Measurements from ENCODE around the gene SHB. TPM values are rescaled to one million over a fixed set of nuclear protein-coding genes. Genes with fewer than 3 reads are reported as not detected.

The SHB gene
- total and polyA plus RNA-seq, 2 of the 8 experiments (the other 6 are each of a cell fraction or from before 2014, with no cell fraction given): 4.1 to 12.6 TPM

GRCh38 chr9:37951671-37952449, 117.2 kb downstream of the SHB start:
- no peak overlapping the region for H3K14ac ChIP-seq (ENCODE audit: insufficient read length)
- H4K91ac ChIP-seq (replicated peaks; ENCODE audit: insufficient read length, low read length): no peak overlapping the region
- no peak overlapping the region for H2BK15ac ChIP-seq (ENCODE audit: low read length)
- no peak overlapping the region for H2BK12ac ChIP-seq (ENCODE audit: low read depth, low read length)
- 93% methylated on average over 12 of the region's 12 CpGs; no CpG with 5 or more reads in 1 of the 2 experiments for WGBS, 2 experiments (ENCODE audit: extremely low coverage in 1 of 2, insufficient coverage in 1 of 2, insufficient read length in 1 of 2, insufficient replicate concordance in 2 of 2, low coverage in 1 of 2, low lambda C conversion rate in 2 of 2, missing lambda C conversion rate in 1 of 2)
- peaks cover 0 to 20% (median 0%) of the 10 kb centered on the region in 4 experiments; a peak in 4 of 8 replicates for H3K36me3 ChIP-seq (ENCODE audit: control insufficient read depth in 2 of 4, insufficient read depth in 4 of 4, low read length in 3 of 4)
- H3K23ac ChIP-seq (ENCODE audit: insufficient read length): no peak overlapping the region
- H2BK20ac ChIP-seq (ENCODE audit: low read length): no peak overlapping the region
- H3K56ac ChIP-seq (replicated peaks; ENCODE audit: insufficient read length, low read depth, low read length): no peak overlapping the region
- no peaks in the 10 kb centered on the region for H3K27me3 ChIP-seq (replicated peaks in 1 of 4; ENCODE audit: control insufficient read depth in 3 of 4, extremely low read depth in 1 of 4, insufficient read depth in 3 of 4, low read length in 3 of 4)
- H2BK5ac ChIP-seq (ENCODE audit: low read depth, low read length): no peak overlapping the region
- DNase-seq (ENCODE audit: low read depth in 1 of 2, low spot score in 2 of 2): no peak
- ChIA-PET POLR2A (ENCODE audit: partially characterized antibody) (no interaction called here), CTCF (ENCODE audit: partially characterized antibody) (interaction anchor here (0.6 to 3.4 kb wide), 8 partner anchors 9 to 66 kb away, joined by 3 to 23 read pairs (median 5); no protein-coding TSS in a partner anchor)
- no peaks in the 10 kb centered on the region for H3K4me1 ChIP-seq (replicated peaks in 1 of 4; ENCODE audit: control insufficient read depth in 3 of 4, insufficient read depth in 4 of 4, low read length in 3 of 4)
- H3K4me3 ChIP-seq (ENCODE audit: extremely low read depth in 1 of 4, insufficient read depth in 2 of 4, low read depth in 3 of 4, low read length in 4 of 4): no peak overlapping the region
- H2BK120ac ChIP-seq (replicated peaks; ENCODE audit: low read depth, low read length): no peak overlapping the region
- peak overlapping the region; percentile 48; the same call in 1 of the 2 replicates for H4K8ac ChIP-seq (ENCODE audit: extremely low read depth, insufficient read depth, low read length)
- no peaks in the 10 kb centered on the region for H3K9me3 ChIP-seq (ENCODE audit: insufficient read depth in 2 of 2, low read depth in 1 of 2, low read length in 1 of 2)
- H3K9ac ChIP-seq (replicated peaks in 1 of 4; ENCODE audit: extremely low read depth in 1 of 4, low read depth in 3 of 4, low read length in 3 of 4): no peak overlapping the region
- no peak overlapping the region for H3K4me2 ChIP-seq (ENCODE audit: insufficient read depth in 1 of 2, low read depth in 2 of 2, low read length in 2 of 2)
- no peaks in the 10 kb centered on the region for H3K23me2 ChIP-seq (ENCODE audit: low read depth, low read length)
- H3K79me1 ChIP-seq (ENCODE audit: low read depth, low read length): no peaks in the 10 kb centered on the region; the same call in 1 of the 2 replicates
- H3K18ac ChIP-seq (ENCODE audit: extremely low read depth, low read length): no peak overlapping the region
- H2AK5ac ChIP-seq (ENCODE audit: low read depth, low read length): no peak overlapping the region
- TF ChIP-seq ATF2 (IDR thresholded peaks at IDR 0.05; ENCODE audit: low read length) (no peak), KDM1A (IDR thresholded peaks at IDR 0.05; ENCODE audit: borderline replicate concordance, low read length) (peak; percentile 68; the same call in 1 of the 2 replicates), EGR1 (IDR thresholded peaks at IDR 0.05; ENCODE audit: borderline replicate concordance, low read depth, low read length) (no peak), HDAC2 (IDR thresholded peaks at IDR 0.05; ENCODE audit: borderline replicate concordance in 1 of 2, low read depth in 2 of 2, low read length in 2 of 2) (0 out of 4 replicates have a peak, but pooled peaks of 1 of the 2 experiments have one; percentile 33)
- no peak overlapping the region for H4K5ac ChIP-seq (ENCODE audit: insufficient read length, low read depth, low read length)
- H4K20me1 ChIP-seq (replicated peaks in 1 of 2; ENCODE audit: control insufficient read depth in 1 of 2, insufficient read depth in 2 of 2, low read length in 2 of 2): peaks cover 0 to 3% of the 10 kb centered on the region in 2 experiments
- no peak overlapping the region for H2AFZ ChIP-seq (ENCODE audit: low read length)
- no peak overlapping the region for H3K4ac ChIP-seq (replicated peaks; ENCODE audit: insufficient read length, low read depth, low read length)
- no peak overlapping the region for H3K27ac ChIP-seq (ENCODE audit: low read depth, low read length)
- no peak for FAIRE-seq
- no peaks in the 10 kb centered on the region for H3K79me2 ChIP-seq (ENCODE audit: control insufficient read depth in 1 of 2, insufficient read depth in 2 of 2, low read length in 2 of 2)
